Stomach smooth muscle (tissue), 2 donors: ENCODE measurements around the gene COX11.
A peak's percentile ranks its signal among the peaks of the same experiment; 100 is the strongest.

Experiments used
- H3K27ac ChIP-seq: one replicate; pipeline ENCODE4 v1.7.0; 2013; ENCODE audit warnings: mild to moderate bottlenecking, low read length, inconsistent platforms
- H3K27me3 ChIP-seq, 2 donors: one replicate each; pipeline ENCODE4 v1.7.0; 2013; ENCODE audit warnings: low read length in 2 of 2; ENCODE audit not compliant: insufficient read depth in 2 of 2, control insufficient read depth in 1 of 2
- H3K36me3 ChIP-seq, 2 donors: one replicate each; pipeline ENCODE4 v1.7.0; 2013; ENCODE audit warnings: low read length in 2 of 2; ENCODE audit not compliant: control insufficient read depth in 2 of 2, insufficient read depth in 2 of 2
- H3K4me1 ChIP-seq: one replicate; pipeline ENCODE4 v1.7.0; 2013; ENCODE audit warnings: low read length; ENCODE audit not compliant: control insufficient read depth, insufficient read depth
- H3K4me3 ChIP-seq, 2 donors: one replicate each; pipeline ENCODE4 v1.7.0; 2013; ENCODE audit warnings: low read length in 2 of 2
- H3K9ac ChIP-seq, 2 donors: one replicate each; pipeline ENCODE4 v1.7.0; 2013; ENCODE audit warnings: low read length in 2 of 2, mild to moderate bottlenecking in 1 of 2
- H3K9me3 ChIP-seq, 2 donors: one replicate each; pipeline ENCODE4 v1.7.0; 2013; ENCODE audit warnings: low read length in 2 of 2; ENCODE audit not compliant: control insufficient read depth in 2 of 2
- donor health status: healthy.
- donor health status: Pancreatic carcinoma.

Gene COX11

GRCh38 chr17:54982399-54982798 lies 13.9 kb upstream of the COX11 start:
- Histone ChIP-seq H3K36me3 (no peaks in the 10 kb centered on the region), H3K9ac (no peak overlapping the region), H3K9me3 (peaks cover 0 to 4% of the 10 kb centered on the region in 2 donors), H3K27ac (no peak overlapping the region), H3K27me3 (no peaks in the 10 kb centered on the region), H3K4me3 (no peak overlapping the region), H3K4me1 (no peaks in the 10 kb centered on the region)

GRCh38 chr17:54980375-54980774 lies 11.9 kb upstream of the COX11 start:
- Histone ChIP-seq H3K4me1 (no peaks in the 10 kb centered on the region), H3K27me3 (no peaks in the 10 kb centered on the region), H3K9me3 (peaks cover 0 to 4% of the 10 kb centered on the region in 2 donors), H3K27ac (no peak overlapping the region), H3K36me3 (no peaks in the 10 kb centered on the region), H3K9ac (no peak overlapping the region), H3K4me3 (no peak overlapping the region)

- no peaks in the 10 kb centered on the region for H3K36me3 ChIP-seq
These were observed 11.2 kb upstream of the COX11 start for GRCh38 chr17:54979657-54980056.

GRCh38 chr17:54977744-54978143 lies 9.3 kb upstream of the COX11 start:
- Histone ChIP-seq H3K27me3 (no peaks in the 10 kb centered on the region), H3K9me3 (peaks cover 0 to 4% of the 10 kb centered on the region in 2 donors), H3K36me3 (no peaks in the 10 kb centered on the region), H3K4me1 (no peaks in the 10 kb centered on the region), H3K27ac (no peak overlapping the region), H3K9ac (no peak overlapping the region), H3K4me3 (no peak overlapping the region)

More at GRCh38 chr17:54979657-54980056, 11.2 kb upstream of the COX11 start:
- H3K9me3 ChIP-seq, result peaks cover 0 to 4% of the 10 kb centered on the region in 2 donors
- H3K4me1 ChIP-seq, result no peaks in the 10 kb centered on the region
- H3K4me3 ChIP-seq, result no peak overlapping the region
- H3K27me3 ChIP-seq, result no peaks in the 10 kb centered on the region
- H3K9ac ChIP-seq, result no peak overlapping the region
- H3K27ac ChIP-seq, result no peak overlapping the region

- no peak overlapping the region for H3K9ac ChIP-seq
- H3K9me3 ChIP-seq, result peaks cover 0 to 4% of the 10 kb centered on the region in 2 donors
- no peaks in the 10 kb centered on the region for H3K4me1 ChIP-seq
- H3K36me3 ChIP-seq, result no peaks in the 10 kb centered on the region
- H3K4me3 ChIP-seq, result no peak overlapping the region
- H3K27me3 ChIP-seq, result no peaks in the 10 kb centered on the region
- no peak overlapping the region for H3K27ac ChIP-seq
These were observed 7.9 kb upstream of the COX11 start for GRCh38 chr17:54976316-54976715.

GRCh38 chr17:54974759-54975158 lies 6.3 kb upstream of the COX11 start:
- Histone ChIP-seq H3K36me3 (no peaks in the 10 kb centered on the region), H3K27ac (no peak overlapping the region), H3K9ac (no peak overlapping the region)

GRCh38 chr17:54972406-54973138 lies 4.1 kb upstream of the COX11 start:
- Histone ChIP-seq H3K27me3 (no peaks in the 10 kb centered on the region), H3K9me3 (no peaks in the 10 kb centered on the region), H3K27ac (no peak overlapping the region), H3K4me1 (peaks cover 12% of the 10 kb centered on the region), H3K9ac (no peak overlapping the region), H3K36me3 (no peaks in the 10 kb centered on the region), H3K4me3 (no peak overlapping the region)

More at GRCh38 chr17:54974759-54975158, 6.3 kb upstream of the COX11 start:
- Histone ChIP-seq H3K9me3 (no peaks in the 10 kb centered on the region), H3K27me3 (no peaks in the 10 kb centered on the region), H3K4me3 (no peak overlapping the region), H3K4me1 (peaks cover under 1% of the 10 kb centered on the region)

- Histone ChIP-seq H3K4me3 (no peak overlapping the region), H3K36me3 (no peaks in the 10 kb centered on the region), H3K9me3 (no peaks in the 10 kb centered on the region), H3K27ac (no peak overlapping the region), H3K9ac (no peak overlapping the region), H3K4me1 (peaks cover 14% of the 10 kb centered on the region), H3K27me3 (no peaks in the 10 kb centered on the region)
These were observed 3.4 kb upstream of the COX11 start for GRCh38 chr17:54971901-54972300.

GRCh38 chr17:54971147-54971546 lies 2.7 kb upstream of the COX11 start:
- H3K9ac ChIP-seq, result no peak overlapping the region

GRCh38 chr17:54969658-54970572 lies 1.5 kb upstream of the COX11 start:
- Histone ChIP-seq H3K4me1 (peaks cover 21% of the 10 kb centered on the region), H3K4me3 (peak overlapping the region; percentile 88 to 89), H3K36me3 (no peaks in the 10 kb centered on the region), H3K9me3 (no peaks in the 10 kb centered on the region), H3K9ac (peak overlapping the region; percentile 89 to 95), H3K27me3 (no peaks in the 10 kb centered on the region), H3K27ac (peak overlapping the region; percentile 88)

More at GRCh38 chr17:54971147-54971546, 2.7 kb upstream of the COX11 start:
- Histone ChIP-seq H3K27me3 (no peaks in the 10 kb centered on the region), H3K4me3 (no peak overlapping the region), H3K27ac (no peak overlapping the region), H3K4me1 (peaks cover 20% of the 10 kb centered on the region), H3K9me3 (no peaks in the 10 kb centered on the region), H3K36me3 (no peaks in the 10 kb centered on the region)
